GM18861 (cell line): ENCODE measurements around the gene CCNL1.
"Not testable (repeated sequence)": the region's sequence is repeated elsewhere in the genome, so short reads cannot be mapped to it uniquely, and the experiment has no call there.

Source experiments
- ATAC-seq: cut with Tn5 transposase; IDR thresholded peaks from one replicate; pipeline ENCODE4 v1.9.1; 2021; ENCODE audit not compliant: unreplicated experiment

Gene CCNL1

DNA sequence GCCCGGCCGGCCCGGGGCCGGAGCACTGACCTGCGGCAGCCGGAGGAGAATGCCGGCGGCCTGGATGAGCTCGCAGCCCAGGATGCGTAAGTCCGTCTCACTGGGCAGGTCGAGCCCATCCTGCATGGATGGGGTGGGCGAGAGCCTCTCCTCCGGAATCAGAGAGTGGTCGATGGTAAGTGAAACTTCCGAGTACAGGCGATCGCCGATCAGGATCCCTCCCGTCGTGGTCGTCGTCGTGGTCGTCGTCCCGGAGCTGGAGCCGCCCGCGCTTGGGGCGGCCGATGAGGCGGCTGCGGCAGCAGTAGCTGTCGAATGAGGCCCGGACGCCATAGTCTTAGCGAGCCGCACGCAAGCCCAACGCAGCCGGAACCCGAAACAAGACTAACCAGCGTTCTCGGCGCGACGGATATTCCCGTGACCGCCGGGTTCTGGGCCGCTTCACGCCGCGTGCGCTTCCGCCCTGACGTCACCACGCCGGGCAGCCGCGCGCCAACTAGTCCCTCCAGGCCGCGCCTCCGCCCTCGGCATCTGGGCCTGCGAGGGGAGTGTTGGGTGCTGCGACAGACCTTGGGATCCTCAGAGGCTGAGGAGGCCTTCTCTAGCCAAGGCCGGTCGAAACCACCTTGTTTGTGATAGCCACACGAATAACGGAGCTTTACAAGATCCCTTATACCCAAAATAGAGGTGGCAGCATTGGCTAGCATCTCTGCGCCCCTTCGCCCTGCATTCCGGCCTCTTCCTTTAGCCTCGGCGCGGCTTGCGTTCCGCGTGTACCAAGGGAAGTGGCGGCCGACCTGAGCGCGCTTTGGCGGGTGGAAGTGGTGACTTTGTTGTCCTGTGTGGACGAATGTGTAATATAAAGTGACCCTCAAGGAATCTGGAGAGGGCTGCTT lies at the start of gene CCNL1:
CCNL1 (minus strand) TSS at position 386 of the 896 bp plus-strand sequence; CDS start at position 333, 53 bp downstream.
- peak; percentile 78 for ATAC-seq

DNA sequence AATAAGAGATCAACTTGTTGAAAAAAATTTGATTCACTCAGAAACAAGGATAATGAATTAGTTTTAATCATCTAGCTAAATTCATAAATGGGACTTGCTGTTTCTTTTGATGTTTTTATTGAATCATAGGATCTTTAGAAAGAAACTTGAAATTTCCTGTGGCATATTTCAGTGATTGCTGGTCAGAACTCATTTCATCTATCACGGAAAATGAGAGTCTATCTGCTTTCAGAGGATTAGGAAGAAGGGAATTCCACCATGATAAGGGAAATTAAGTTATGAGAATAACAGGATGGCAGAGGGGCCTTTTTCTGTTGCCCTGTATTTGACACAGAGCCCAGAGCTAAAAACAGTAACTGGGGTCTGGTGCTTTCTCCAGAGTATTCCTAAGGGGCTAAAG lies 44.9 kb upstream of the CCNL1 start:
- ATAC-seq = no peak

DNA sequence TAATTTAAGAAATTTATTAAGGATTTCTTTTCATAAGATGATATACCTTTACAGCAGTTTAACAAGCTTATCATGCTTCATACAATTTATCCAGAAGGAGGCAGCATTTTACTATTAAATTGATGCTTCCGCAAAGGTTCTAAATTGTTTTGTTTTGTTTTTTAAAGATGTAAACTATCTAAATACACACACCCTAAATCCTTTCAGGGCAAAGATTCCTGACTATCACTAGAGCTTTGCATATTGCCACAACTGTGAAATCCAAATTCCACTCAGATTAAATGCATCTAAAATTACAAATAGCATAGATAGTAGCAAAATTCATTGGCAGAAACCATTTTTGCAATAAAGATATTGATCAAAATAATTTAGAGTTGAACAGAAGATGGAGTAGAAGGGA lies 44.5 kb upstream of the CCNL1 start:
- no peak for ATAC-seq

DNA sequence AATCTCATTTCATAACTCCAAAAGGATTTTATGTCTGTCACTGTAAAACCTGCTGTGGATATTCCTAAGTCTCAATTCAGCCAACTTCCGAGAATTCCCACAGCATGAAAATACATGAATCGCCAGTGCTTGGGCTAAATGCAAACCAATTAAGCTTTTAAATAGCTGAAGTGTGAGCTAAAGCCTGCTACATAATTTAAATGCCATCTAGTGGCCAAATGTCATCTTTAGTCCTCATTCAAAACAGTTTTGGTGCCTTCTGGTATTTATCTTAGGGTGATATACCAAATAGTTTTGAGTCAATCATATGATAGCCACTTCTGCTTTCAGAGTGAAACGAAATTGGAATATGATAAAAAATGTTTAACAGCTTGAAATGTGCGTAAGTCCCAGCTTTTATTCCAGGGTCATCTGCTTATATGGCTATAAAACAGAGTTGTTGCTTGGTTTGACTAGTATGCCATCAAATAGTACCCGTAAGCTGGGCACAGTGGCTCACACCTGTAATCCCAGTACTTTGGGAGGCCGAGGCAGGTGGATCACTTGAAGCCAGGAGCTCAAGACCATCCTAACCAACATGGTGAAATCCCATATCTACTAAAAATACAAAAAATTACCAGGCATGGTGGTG lies 41.8 kb upstream of the CCNL1 start:
- ATAC-seq = peak; percentile 92

DNA sequence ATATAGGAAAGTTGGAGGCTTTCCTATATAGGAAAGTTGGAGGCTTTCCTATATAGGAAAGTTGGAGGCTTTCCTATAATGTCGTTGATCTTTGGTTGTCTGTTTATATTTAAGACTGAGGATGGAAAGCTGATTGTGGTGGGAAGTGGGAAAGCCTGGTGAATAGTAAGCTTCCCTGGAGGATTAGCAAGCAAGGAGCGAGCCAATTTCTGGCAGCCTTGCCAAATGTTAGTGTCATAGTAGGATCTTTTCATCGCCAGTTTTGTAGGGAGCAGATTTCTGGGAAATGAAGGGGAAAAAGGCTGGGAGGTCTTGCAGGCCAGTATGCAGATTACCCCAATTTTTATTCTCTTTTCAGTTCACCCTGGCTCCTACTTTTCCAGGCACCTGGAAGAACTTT lies 39.9 kb upstream of the CCNL1 start:
- ATAC-seq = no peak

DNA sequence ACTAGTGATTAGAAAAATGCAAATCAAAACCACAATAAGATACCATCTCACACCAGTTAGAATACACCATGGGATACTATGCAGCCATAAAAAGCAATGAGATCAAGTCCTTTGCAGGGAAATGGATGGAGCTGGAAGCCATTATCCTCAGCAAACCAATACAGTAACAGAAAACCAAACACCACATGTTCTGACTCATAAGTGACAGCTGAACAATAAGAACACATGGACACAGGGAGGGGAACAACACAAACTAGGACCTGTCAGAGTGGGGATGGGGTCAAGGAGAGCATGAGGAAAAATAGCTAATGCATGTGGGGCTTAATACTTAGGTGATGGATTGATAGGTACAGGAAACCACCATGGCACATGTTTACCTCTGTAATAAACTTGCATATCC lies 36.0 kb upstream of the CCNL1 start:
- ATAC-seq = no peak

DNA sequence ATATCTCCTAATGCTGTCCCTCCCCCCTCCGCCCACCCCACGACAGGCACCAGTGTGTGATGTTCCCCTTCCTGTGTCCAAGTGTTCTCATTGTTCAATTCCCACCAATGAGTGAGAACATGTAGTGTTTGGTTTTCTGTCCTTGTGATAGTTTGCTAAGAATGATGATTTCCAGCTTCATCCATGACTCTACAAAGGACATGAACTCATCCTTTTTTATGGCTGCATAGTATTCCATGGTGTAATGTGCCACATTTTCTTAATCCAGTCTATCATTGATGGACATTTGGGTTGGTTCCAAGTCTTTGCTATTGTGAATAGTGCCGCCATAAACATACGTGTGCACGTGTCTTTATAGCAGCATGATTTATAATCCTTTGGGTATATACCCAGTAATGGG lies 31.2 kb upstream of the CCNL1 start:
- not testable (repeated sequence) for ATAC-seq

DNA sequence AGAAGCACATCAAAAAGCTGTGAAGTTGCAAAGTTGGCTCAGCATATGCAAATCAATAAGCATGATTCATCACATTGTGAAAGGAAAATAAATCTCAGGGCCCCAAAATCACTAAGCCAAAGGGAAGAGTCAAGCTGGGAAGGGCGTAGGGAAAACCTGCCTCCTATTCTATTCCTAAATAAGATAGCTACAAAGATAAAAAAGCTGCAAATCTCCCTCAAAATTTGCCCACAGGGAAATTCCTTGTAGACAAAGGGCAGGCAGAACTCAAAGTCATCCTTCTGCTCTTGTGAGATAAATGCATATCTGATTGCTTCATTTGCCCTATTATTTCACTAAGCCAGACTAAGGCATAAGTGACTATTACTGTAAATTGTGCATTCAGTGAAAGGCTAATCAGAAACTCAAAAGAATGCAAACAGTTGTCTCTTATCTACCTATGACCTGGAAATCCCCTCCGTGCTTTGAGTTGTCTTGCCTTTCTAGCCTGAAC lies 30.5 kb upstream of the CCNL1 start:
- no peak for ATAC-seq

DNA sequence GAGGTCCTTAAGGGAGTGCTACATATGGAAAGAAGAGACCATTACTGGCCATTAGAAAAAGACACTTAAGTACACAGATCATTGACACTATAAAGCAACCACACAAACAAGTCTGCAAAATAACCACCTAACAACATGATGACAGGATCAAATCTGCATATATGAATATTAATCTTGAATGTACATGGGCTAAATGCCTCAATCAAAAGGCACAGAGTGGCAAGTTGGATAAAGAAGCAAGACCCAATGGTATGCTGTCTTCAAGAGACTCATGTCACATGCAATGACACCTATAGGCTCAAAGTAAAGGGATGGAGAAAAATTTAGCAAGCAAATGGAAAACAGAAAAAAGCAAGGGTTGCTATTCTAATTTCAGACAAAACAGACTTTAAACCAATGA lies 28.4 kb upstream of the CCNL1 start:
- no peak for ATAC-seq

DNA sequence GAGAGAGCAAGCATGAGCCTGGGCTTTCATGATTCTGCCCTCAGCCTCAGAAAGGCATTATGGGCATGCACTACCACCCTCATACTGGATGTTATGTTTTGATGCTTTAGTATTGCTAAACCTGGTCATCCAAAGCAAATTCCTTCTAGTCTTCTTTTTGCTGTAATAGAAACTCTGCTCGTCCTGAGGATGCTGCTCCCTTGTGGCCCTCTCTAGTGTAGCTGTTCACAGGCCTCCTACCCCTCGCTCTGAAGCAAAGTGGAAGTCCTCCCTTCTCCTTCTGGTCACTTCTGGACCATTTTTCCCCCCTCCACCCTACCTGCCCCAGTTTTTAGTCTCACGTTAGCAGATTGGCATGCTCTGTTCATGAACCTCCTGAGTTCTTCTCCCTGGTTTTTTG lies 22.9 kb upstream of the CCNL1 start:
- no peak for ATAC-seq

DNA sequence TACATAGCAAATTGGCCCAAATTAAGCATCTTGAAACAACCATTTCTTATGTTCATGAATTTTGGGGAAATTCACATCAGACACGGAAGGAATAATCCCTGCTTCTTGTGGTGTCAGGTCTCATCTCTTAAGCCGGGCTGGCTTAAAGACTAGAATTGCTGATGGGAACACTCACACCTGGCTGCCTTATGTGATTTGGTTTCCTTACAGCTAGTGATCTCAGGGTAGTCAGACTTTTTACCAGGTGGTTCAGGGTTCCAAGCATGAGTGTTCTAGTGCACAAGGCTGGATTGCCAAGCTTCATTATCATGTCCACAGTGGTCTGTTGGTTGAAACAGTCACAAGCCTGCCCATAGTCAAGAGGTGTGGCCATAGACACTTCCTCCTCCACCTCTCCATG lies 20.3 kb upstream of the CCNL1 start:
- no peak for ATAC-seq

DNA sequence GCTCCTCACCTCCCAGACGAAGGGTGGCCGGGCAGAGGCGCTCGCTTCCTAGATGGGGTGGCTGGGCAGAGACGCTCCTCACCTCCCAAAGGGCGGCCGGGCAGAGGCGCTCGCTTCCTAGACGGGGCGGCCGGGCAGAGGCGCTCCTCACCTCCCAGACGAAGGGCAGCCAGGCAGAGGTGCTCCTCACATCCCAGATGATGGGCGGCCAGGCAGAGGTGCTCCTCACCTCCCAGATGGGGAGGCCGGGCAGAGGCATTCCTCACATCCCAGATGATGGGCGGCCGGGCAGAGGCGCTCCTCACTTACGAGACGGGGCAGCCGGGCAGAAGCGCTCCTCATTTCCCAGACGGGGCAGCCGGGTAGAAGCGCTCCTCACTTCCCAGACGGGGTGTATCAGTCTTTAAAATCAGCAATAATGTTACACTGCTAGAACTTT lies 19.4 kb upstream of the CCNL1 start:
- ATAC-seq = no peak

DNA sequence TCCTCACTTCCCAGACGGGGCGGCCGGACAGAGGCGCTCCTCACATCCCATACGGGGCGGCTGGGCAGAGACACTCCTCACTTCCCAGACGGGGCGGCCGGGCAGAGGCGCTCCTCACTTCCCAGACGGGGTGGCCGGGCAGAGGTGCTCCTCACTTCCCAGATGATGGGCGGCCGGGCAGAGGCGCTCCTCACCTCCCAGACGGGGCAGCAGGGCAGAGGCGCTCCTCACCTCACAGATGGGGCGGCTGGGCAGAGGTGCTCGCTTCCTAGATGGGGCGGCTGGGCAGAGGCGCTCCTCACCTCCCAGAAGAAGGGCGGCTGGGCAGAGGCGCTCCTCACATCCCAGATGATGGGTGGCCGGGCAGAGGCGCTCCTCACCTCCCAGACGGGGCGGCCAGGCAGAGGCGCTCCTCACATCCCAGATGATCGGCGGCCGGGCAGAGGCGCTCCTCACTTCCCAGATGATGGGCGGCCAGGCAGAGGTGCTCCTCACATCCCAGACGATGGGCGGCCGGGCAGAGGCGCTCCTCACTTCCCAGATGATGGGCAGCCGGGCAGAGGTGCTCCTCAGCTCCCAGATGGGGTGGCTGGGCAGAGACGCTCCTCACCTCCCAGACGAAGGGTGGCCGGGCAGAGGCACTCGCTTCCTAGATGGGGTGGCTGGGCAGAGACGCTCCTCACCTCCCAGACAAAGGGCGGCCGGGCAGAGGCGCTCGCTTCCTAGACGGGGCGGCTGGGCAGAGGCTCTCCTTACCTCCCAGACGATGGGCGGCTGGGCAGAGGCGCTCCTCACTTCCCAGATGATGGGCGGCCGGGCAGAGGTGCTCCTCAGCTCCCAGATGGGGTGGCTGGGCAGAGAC lies 18.8 kb upstream of the CCNL1 start:
- ATAC-seq = not testable (repeated sequence)

DNA sequence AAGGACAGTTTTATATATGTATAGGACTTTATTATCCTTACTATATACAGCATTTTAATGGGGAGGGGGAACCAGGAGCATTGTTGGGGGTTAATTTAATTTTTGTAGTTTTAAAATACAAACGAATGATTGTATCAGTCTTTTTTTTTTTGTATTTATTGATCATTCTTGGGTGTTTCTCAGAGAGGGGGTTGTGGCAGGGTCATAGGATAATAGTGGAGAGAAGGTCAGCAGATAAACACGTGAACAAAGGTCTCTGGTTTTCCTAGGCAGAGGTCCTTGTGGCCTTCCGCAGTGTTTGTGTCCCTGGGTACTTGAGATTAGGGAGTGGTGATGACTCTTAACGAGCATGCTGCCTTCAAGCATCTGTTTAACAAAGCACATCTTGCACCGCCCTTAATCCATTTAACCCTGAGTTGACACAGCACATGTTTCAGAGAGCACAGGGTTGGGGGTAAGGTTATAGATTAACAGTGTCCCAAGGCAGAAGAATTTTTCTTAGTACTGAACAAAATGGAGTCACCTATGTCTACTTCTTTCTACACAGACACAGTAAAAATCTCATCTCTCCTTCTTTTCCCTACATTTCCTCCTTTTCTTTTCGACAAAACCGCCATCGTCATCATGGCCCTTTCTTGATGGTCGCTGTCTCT lies 18.0 kb upstream of the CCNL1 start:
- ATAC-seq = not testable (repeated sequence)

DNA sequence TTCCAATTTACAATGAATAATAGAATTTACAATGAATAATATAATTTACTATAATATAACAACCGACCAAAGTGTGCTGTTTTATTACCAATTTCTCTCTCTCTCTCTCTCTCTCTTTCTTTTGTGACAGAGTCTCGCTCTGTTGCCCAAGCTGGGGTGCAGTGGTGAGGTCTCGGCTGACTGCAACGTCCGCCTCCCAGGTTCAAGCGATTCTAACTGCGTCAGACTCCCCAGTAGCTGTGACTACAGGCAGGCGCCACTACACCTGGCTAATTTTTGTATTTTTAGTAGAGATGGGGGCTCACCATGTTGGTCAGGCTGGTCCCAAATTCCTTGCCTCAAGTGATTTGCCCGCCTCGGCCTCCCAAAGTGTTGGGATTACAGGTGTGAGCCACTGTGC lies 17.0 kb upstream of the CCNL1 start:
- ATAC-seq = no peak

DNA sequence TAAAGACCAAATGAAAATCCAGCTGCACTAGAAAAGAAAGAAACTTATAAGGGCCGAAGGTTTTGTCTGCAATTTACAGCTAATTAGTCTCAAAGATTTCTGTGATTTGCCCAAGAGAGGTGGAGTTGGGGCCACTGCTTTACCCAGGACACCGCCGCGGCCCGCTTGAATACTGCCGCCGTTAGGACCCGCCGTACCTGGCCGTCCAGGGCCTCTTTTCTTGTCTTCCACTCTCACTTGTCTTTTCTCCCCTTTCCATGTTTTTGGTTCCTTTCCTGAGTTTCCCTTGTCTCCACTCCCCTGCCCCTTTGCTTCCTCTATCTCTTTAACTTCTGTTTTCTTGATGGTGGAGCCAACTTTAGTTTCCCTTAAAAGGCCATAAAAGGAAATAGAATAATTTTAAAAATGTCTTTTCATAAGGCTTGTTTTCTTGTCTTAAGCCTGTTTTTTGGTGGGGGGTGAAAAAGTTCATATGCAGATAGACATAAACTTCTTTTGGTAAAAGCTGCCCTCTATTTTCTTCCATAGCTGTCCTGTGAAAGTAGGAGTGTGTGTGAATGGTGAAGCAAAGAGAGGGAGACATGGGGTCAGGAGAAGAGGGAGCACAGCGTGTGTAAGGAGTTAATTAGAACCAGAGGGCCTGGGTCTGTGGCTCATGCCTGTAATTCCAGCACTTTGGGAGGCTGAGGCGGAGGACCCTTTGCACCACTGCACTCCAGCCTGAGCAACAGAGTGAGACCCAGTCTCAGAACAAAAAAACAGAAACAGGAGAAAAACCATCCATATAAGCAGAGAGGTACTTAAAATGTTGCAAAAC lies 16.0 kb upstream of the CCNL1 start:
- no peak for ATAC-seq

DNA sequence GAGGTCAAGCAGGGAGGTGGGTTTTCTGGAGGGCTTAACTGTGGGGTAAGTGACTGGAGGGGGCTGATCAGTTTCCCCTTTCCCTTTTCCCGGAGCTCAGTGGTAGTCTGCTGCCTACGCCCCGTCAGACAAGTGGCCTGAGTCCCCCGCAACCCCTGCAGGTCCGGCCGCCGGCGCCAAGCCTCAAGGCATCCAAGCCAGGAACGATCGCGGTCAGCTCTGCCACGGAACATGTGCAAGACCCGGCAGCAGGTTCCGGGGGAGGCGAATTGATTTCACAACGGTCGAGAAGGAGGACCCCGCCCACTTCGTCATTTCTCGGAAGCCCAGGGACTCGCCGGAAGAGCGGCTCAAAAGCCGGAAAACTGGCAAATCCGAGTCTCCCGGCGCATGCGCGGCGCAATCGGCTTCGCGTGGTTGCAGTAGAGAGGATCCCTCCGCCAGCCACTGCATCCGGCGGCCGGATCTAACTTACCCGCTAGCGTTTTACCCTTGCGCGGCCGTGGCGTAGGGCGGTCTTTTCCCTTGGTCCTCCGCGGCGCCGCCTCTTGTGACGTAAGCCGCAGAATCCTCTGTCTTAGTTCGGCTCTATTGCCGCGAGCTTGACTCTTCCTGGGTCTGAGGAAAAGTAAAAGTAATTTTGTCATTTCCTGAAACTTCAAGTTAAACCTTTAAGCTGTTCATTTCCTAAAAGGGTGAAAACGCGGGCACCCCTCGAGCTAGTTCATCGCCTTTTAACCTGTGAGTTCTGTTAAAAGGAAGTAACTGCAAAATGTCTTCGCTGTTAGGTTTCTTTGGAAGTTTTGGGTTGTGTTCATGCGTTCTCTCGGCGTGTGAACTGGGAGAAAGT lies 14.9 kb upstream of the CCNL1 start:
- ATAC-seq = peak; percentile 91

DNA sequence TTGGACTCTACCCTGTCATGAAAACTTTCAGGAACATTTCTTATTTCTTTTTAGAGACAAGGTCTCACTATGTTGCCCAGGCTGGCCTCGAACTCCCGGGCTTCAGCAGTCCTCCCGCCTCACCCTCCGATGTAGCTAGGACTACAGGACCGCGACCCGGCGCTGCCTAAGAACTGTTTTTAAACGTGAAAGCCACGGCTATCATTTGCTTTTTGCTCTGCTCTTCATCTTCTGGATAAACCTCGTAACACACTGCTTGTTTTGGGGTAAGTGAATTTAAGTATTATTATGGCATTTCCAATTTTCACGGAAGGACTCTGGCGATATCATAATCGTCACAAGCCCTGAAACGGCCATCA lies 14.3 kb upstream of the CCNL1 start:
- ATAC-seq = no peak

DNA sequence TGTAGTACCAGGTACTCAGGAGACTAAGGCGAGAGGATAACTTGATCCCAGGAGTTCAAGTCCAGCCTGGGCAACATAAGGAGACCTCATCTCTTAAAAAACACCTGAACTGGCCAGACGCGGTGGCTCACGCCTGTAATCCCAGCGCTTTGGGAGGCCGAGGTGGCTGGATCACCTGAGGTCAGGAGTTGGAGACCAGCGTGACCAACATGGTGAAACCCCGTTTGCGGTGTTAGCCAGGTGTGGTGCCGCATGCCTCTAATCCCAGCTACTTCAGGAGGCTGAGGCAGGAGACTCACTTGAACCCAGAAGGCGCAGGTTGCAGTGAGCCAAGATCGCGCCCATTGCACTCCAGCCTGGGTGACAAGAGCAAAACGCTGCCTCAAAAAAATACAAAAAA lies 13.4 kb upstream of the CCNL1 start:
- ATAC-seq = not testable (repeated sequence)
